NCI-H146 treated with DMSO at 0.1 percent for 48 hours (cell line): ENCODE measurements around the gene MTA3.

Experiments used
- DNase-seq: peaks from one replicate; lab custom pipeline; 2025; ENCODE audit not compliant: unreplicated experiment; lab: John Stamatoyannopoulos, UW

MTA3 gene

DNA sequence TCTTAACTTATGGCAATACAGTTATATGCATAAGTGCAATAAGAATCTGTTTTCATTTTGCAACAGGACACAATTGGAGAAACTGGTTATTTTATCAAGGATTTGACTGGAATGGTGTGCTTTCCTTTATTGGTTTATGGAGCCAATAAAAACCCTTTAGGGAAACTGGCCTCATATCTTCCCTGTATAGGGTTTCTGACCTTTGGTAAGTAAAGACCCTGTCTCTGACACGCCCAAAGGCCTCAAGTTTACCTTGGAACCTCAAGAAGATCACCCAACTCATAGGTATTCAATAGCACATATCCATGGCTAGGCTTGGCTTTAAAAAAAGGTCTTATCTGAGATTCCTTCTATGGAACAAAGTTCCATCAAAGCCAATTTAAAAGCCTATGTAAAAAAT, 212.7 kb downstream of the MTA3 start:
- no peak for DNase-seq

- no peak for DNase-seq
Observed at GRCh38 chr2:42783511-42783910, 215.1 kb downstream of the MTA3 start.

DNA sequence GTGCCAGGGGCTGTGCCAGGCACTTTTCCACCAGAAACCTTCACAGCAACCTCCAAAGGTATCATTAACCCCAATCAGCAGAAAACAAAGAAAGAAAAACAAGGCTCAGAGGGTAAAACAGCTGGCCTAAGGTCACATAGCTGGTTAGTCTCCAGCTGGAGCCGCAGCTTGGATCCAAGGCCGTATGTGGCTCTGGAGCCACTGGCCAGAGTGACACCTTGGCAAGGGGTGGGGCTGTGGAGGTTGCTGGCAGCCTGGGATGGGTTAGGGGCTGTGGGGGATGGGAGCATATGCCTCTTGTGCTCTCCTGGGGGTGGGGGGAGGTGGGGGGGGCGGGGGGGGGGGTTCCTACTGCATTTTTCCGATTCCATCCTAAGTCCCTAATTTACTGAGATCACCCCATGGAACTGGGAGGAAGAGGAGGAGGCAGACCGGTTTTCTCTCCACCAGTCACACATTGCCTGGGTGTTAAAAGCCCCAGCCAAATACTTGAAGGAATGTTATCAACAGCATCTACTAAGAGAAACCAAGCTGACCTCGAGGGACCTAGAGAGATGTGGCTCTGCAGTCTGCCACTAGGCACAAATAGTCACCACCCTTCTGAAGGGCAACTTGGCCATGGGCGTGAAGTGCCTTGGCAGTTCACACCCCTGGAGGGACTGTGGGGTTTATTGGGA, 215.9 kb downstream of the MTA3 start:
- DNase-seq = no peak

DNA sequence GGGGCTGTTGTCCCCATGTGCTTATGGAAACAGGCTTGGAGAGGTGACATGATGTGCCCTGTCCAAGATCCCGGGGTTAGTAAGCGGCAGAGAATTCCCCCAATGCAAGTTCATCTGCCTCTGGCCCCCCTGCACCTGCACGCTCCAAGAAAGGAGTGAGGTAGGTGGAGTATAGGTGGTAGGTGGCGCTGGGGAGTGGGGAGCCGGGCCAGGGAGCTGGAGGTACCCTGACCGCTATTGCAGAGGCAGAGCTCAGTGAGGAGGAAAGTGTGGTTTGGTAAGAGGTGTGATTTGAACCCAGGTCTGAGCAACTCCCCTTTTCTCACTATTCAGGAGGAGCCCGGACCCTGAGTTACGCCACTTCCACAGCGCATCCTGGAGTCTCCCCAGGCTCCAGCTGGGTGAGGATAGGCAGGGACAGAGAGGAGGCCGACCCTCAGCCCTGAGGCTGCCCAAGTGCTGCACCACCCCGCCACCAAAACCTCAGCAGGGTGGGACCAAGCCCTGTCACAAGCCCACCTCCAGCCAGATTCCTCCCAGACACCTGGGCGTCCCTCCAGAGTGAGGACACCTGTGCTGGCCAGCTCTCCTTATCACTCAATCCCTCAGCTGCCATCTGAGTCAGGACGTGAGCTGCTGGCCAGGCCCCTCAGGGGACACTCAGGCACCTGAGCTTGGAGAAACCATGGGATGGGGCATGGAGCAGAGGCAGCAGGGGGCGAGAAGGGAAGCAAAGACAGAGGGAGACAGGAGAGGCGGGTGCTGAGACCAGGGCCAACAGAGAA, 218.3 kb downstream of the MTA3 start:
- DNase-seq = no peak

GRCh38 chr2:42787424-42787787, 219.0 kb downstream of the MTA3 start:
- no peak for DNase-seq

DNA sequence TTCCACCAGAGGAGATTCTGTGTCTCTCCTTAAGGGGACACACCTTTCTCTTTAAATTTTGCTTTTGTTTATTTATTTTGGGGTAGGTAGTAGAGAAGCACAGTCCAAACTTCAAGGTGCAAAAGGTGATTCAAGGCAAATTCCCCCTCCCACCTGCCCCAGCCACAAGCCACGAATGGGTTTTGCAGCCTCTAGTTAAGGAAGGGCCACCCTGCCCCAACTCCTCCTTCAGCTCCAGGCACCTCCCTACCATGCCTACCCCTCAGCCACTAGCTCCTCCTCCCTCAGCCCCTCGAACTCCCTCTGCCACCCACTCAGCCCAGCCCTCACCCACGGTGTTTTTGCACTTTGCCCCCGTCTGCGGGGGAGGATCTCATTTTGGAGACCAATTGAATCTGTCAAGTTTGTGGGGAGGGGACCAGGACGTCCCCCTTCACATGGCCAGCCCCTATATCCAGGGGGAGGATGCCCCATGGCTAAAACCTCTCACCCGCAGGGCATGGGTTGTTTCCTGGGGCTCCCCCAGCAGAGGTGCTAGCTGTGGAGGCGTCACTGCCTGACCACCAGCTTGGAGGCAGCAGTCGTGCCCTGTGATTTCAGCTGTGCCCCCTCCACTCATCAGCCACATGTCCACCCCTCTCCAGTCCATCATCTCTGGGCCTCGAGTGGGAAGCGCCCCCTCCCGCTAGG, 219.5 kb downstream of the MTA3 start:
- no peak for DNase-seq

DNA sequence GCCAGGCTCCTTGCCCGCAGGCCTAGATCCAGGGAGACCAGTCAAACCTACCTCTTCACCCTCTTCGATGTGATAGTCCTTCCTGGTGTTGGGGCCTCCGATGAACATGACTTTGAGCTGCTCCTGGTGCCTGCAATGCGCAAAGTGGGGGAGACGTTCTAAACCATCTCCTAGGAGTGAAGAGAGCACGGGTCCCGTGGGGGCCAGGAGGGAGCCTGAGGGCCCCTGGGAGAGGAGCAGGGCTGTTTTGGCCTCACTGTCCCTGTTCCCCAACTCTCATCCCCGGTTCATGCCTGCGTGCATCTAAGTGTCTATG, 220.0 kb downstream of the MTA3 start:
- no peak for DNase-seq

GRCh38 chr2:42788882-42789281, 220.4 kb downstream of the MTA3 start:
- DNase-seq = no peak

- no peak for DNase-seq
Observed at GRCh38 chr2:42789751-42790150, 221.3 kb downstream of the MTA3 start.

- no peak for DNase-seq
Observed at GRCh38 chr2:42791606-42792005, 223.2 kb downstream of the MTA3 start.

DNA sequence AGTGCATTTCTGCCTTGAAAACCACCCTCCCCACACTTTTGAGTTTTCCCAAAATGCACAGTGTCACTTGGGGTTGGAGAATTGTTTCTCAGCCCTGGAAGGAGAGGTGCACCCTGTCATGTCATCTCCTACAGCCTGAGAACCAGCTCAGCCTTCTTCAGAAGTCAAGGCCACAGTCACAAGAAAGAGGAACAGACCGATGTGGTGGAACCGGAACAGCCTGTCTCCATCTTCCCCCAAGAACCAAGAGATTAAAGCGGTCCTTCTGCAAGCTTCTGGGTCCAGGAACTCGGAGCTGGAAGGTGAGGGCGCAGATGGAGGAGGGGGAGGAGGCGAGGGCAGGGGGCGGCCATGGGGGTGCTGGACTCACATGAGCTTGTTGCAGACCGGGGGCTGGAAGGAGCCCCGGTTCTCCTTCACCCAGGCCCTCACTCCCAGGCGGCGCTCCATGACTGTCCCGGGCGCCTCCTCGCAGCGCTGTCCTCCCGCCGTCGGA, 223.7 kb downstream of the MTA3 start:
- no peak for DNase-seq

GRCh38 chr2:42792583-42793333, 224.3 kb downstream of the MTA3 start, which contains the start of gene HAAO:
Gene HAAO, minus strand, starts transcription at chr2:42792583. Its CDS starts 47 bp downstream, at chr2:42792536.
- no peak for DNase-seq

- no peak for DNase-seq
Observed at GRCh38 chr2:42793334-42794270, 225.2 kb downstream of the MTA3 start.

GRCh38 chr2:42794271-42795046, 226.0 kb downstream of the MTA3 start:
- no peak for DNase-seq

- DNase-seq = no peak
Observed at GRCh38 chr2:42795275-42795674, 226.8 kb downstream of the MTA3 start.

GRCh38 chr2:42795841-42796301, 227.4 kb downstream of the MTA3 start:
- DNase-seq = no peak

- no peak for DNase-seq
Observed at GRCh38 chr2:42796427-42797248, 228.2 kb downstream of the MTA3 start.

- DNase-seq = no peak
Observed at GRCh38 chr2:42797281-42797680, 228.8 kb downstream of the MTA3 start.
